ENCODE measurements around the gene CRISPLD2. TPM values are rescaled to one million over a fixed set of nuclear protein-coding genes. Genes with fewer than 3 reads are reported as not detected.

Gene CRISPLD2
- total RNA-seq, 2 experiments from 2014 or later: 0.16 TPM; not detected in 1

DNA sequence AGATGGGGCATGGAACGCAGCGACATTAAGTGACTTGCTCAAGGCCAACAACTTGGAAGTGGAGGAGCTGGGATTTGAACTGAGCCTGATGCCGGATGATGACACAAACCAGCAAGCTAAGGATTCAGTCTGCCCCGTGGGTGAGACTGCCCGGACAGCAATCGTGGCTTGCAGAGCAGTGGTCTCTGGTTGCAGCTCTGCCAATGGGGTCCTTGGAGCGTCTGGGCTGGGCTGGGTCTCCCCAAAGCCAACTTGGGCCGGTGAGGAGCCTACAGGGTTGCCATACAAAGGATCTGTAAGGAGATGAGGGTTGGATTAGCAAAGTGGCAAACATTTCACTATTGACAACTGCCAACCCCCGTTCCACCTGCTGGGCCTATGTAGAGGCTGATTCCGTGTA lies 2.6 kb upstream of the CRISPLD2 start:
- H3K36me3 Mint-ChIP-seq (ENCODE audit: low read depth): no peaks in the 10 kb centered on the region
- H3K4me1 Mint-ChIP-seq (ENCODE audit: low read depth): peaks cover 9% of the 10 kb centered on the region
- intact Hi-C loops (cut with micrococcal nuclease): no loop called here
- no peak for DNase-seq
- H3K27me3 Mint-ChIP-seq: peaks cover 24% of the 10 kb centered on the region
- no peaks in the 10 kb centered on the region for H3K9me3 Mint-ChIP-seq
- ChIA-PET POLR2A (no interaction called here), CTCF (no interaction called here)
- ATAC-seq: no peak
- H3K27ac Mint-ChIP-seq: no peak overlapping the region
- TF ChIP-seq, protein P1, sequence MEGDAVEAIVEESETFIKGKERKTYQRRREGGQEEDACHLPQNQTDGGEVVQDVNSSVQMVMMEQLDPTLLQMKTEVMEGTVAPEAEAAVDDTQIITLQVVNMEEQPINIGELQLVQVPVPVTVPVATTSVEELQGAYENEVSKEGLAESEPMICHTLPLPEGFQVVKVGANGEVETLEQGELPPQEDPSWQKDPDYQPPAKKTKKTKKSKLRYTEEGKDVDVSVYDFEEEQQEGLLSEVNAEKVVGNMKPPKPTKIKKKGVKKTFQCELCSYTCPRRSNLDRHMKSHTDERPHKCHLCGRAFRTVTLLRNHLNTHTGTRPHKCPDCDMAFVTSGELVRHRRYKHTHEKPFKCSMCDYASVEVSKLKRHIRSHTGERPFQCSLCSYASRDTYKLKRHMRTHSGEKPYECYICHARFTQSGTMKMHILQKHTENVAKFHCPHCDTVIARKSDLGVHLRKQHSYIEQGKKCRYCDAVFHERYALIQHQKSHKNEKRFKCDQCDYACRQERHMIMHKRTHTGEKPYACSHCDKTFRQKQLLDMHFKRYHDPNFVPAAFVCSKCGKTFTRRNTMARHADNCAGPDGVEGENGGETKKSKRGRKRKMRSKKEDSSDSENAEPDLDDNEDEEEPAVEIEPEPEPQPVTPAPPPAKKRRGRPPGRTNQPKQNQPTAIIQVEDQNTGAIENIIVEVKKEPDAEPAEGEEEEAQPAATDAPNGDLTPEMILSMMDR (IDR thresholded peaks at IDR 0.05): no peak
- H3K4me3 Mint-ChIP-seq: no peak overlapping the region

DNA sequence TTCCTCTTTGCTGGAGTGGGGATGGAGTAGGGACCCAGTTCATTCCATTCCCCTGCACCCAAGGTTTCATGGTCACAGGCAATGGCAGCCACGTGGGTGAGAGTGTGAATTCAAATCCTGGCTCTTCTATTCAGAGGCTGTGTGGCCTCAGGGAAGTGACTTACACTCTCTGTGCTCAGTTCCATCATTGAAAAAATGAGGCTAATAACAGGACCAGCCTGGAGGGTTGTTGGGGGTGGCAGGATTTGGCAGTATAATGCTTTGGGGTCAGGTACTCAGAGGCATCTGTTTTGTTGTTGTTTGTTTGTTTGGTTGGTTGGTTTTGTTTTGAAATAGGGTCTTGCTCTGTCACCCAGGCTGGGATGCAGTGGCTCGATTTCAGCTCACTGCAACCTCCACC lies 2.2 kb upstream of the CRISPLD2 start:
- TF ChIP-seq, protein P1 (IDR thresholded peaks at IDR 0.05): no peak
- Mint-ChIP-seq H3K36me3 (ENCODE audit: low read depth) (no peaks in the 10 kb centered on the region), H3K4me1 (ENCODE audit: low read depth) (peaks cover 9% of the 10 kb centered on the region), H3K4me3 (no peak overlapping the region), H3K9me3 (no peaks in the 10 kb centered on the region), H3K27ac (no peak overlapping the region), H3K27me3 (peaks cover 28% of the 10 kb centered on the region)
- POLR2A ChIA-PET: no interaction called here
- DNase-seq: no peak
- CTCF ChIA-PET: no interaction called here
- ATAC-seq: no peak
- intact Hi-C loops (cut with micrococcal nuclease): no loop called here

DNA sequence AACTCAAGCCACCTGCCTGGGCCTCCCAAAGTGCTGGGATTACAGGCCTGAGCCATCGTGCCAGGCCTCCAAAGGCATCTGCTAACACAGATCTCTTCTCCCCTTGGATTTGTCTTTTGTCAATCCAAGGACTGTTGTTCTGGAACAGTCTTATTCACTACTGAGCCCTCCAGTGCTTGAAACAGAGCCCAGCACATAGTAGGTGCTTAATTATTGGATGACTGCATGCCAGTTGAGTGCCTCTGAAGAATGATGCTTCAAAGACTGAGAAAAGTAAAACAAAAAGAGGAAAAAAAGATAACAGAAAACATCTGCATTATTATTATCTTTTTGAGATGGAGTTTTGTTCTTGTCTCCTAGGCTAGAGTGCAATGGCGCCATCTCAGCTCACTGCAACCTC lies 1.7 kb upstream of the CRISPLD2 start:
- POLR2A ChIA-PET: no interaction called here
- Mint-ChIP-seq H3K9me3 (no peaks in the 10 kb centered on the region), H3K4me1 (ENCODE audit: low read depth) (peaks cover 9% of the 10 kb centered on the region), H3K36me3 (ENCODE audit: low read depth) (no peaks in the 10 kb centered on the region), H3K27me3 (peaks cover 30% of the 10 kb centered on the region), H3K4me3 (no peak overlapping the region), H3K27ac (no peak overlapping the region)
- CTCF ChIA-PET: interaction anchor here (1.4 to 2.4 kb wide), 2 partner anchors 64 to 312 kb away, joined by 4 to 11 read pairs; no protein-coding TSS in a partner anchor
- ATAC-seq (no peak), DNase-seq (no peak)
- TF ChIP-seq, protein P1 (IDR thresholded peaks at IDR 0.05): no peak
- intact Hi-C loops (cut with micrococcal nuclease): no loop called here

DNA sequence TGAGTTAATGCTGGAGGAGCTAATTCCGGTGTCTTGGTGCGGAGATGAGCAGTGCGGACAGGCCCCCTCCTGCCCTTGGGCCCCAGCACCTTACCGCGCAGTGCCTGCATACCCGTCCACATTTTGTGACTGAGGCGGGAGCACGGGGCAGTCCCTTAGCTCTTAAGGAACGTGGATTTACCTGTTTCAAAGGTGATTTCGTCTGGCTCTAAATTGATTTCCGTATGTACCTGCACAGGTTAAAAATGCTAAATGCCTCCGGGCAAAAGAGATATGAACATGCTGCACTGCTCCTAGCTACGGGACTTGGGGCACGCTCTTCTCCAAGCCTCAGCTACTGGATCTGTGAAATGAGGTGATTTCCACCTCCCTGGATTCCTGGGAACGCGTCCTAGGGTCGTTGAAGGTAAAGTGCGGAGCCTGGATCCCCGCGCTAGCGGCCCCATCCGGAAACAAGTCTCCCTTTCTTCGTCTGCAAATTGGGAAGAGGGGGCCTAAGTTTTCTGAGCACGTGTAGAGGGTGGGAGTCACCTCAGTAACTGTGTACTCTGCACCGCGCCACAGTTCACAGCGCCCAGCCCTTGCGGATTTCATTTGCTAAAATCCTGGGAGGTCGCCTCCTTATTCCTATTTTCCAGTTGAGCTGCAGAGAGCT lies 669 bp upstream of the CRISPLD2 start:
- H3K27ac Mint-ChIP-seq: no peak overlapping the region
- CTCF ChIA-PET: interaction anchor here (1.3 to 2.4 kb wide), 4 partner anchors 65 to 313 kb away, joined by 4 to 11 read pairs (median 6); no protein-coding TSS in a partner anchor

DNA sequence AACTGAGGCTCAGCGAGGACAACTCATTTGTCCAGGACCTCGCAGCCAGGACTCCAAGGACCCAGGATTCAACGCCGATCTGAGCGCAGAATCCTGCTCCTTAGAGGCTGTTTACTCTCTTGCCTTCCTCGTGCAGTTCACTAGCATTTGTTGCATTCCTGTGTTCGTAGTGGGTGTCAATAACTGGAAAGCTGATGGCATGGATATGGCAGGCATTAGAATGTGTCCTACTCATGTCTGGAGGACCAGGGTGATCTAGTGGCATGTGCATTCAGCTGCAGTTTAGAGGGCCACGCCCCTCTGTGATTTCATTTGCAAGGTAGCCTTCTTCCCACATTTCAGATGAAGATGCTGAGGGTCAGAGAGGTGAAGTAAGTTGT lies 510 bp downstream of the CRISPLD2 start:
- H3K27me3 Mint-ChIP-seq: peaks cover 39% of the 10 kb centered on the region
- peak overlapping the region; percentile 50 for H3K4me3 Mint-ChIP-seq
- H3K4me1 Mint-ChIP-seq (ENCODE audit: low read depth): peaks cover 9% of the 10 kb centered on the region
- no peaks in the 10 kb centered on the region for H3K9me3 Mint-ChIP-seq
- intact Hi-C loops (cut with micrococcal nuclease): no loop called here
- TF ChIP-seq, protein P1 (IDR thresholded peaks at IDR 0.05): no peak
- H3K36me3 Mint-ChIP-seq (ENCODE audit: low read depth): no peaks in the 10 kb centered on the region
- ATAC-seq: no peak
- no peak for DNase-seq
- H3K27ac Mint-ChIP-seq: no peak overlapping the region
- CTCF ChIA-PET: interaction anchor here (1.1 to 2.4 kb wide), 3 partner anchors 66 to 151 kb away, joined by 4 to 11 read pairs (median 7); no protein-coding TSS in a partner anchor
- POLR2A ChIA-PET: no interaction called here

More for the DNA sequence above, 669 bp upstream of the CRISPLD2 start:
- H3K4me3 Mint-ChIP-seq: no peak overlapping the region
- peaks cover 9% of the 10 kb centered on the region for H3K4me1 Mint-ChIP-seq (ENCODE audit: low read depth)
- no peaks in the 10 kb centered on the region for H3K9me3 Mint-ChIP-seq
- TF ChIP-seq, protein P1 (IDR thresholded peaks at IDR 0.05): no peak
- intact Hi-C loops (cut with micrococcal nuclease): no loop called here
- POLR2A ChIA-PET: interaction anchor here (0.6 kb wide), 1 partner anchor 15 kb away, joined by 3 read pairs; no protein-coding TSS in a partner anchor
- DNase-seq (no peak), ATAC-seq (no peak)
- peaks cover 34% of the 10 kb centered on the region for H3K27me3 Mint-ChIP-seq
- no peaks in the 10 kb centered on the region for H3K36me3 Mint-ChIP-seq (ENCODE audit: low read depth)

Data from activated CD8-positive, alpha-beta T cell treated with anti-CD3 and anti-CD28 coated beads for 36 hours (primary cell).